Heart left ventricle (tissue), 16 donors: ENCODE measurements around the gene BGN. TPM values are rescaled to one million over a fixed set of nuclear protein-coding genes. Genes with fewer than 3 reads are reported as not detected.

Experiments
- ATAC-seq, 4 donors: fragments of 200-7000 bp; cut with Tn5 transposase; one replicate each; pipeline ENCODE4 v1.9.1; 2020 to 2022; ENCODE audit warnings: moderate library complexity in 4 of 4, mild to moderate bottlenecking in 3 of 4, moderate number of reproducible peaks in 1 of 4
- DNase-seq, 5 donors: peaks; one replicate each; pipeline ENCODE4 v3.0.0-alpha.2; 2020
- H3K27ac ChIP-seq, 12 donors: fragments of 200-600 bp; sonication (generic) in 4 of 12; one replicate each; pipeline versions ENCODE4 v1.5.0 to v1.8.0; 2016 to 2022; ENCODE audit warnings: mild to moderate bottlenecking in 2 of 12
- H3K27me3 ChIP-seq, 9 donors: fragments of 200-600 bp; sonication (generic) in 2 of 9; one replicate each; pipeline versions ENCODE4 v1.5.1 to v1.8.0; 2016 to 2022; ENCODE audit warnings: mild to moderate bottlenecking in 3 of 9
- H3K36me3 ChIP-seq, 9 donors: fragments of 200-600 bp; sonication (generic) in 2 of 9; one replicate each; pipeline versions ENCODE4 v1.5.0 to v1.8.0; 2018 to 2022; ENCODE audit warnings: mild to moderate bottlenecking in 2 of 9
- H3K4me1 ChIP-seq, 12 donors: fragments of 200-600 bp; sonication (generic) in 4 of 12; one replicate each; pipeline versions ENCODE4 v1.5.0 to v1.8.0; 2016 to 2022; ENCODE audit warnings: mild to moderate bottlenecking in 3 of 12
- H3K4me3 ChIP-seq, 12 donors: fragments of 200-600 bp; sonication (generic) in 4 of 12; one replicate each; pipeline versions ENCODE4 v1.5.0 to v1.8.0; 2017 to 2022; ENCODE audit warnings: mild to moderate bottlenecking in 9 of 12, moderate library complexity in 4 of 12
- H3K9me3 ChIP-seq, 12 donors: fragments of 200-600 bp; sonication (generic) in 4 of 12; one replicate each; pipeline versions ENCODE4 v1.5.0 to v1.8.0; 2016 to 2022; ENCODE audit warnings: mild to moderate bottlenecking in 1 of 12
- CTCF ChIP-seq, 12 donors: fragments of 200-600 bp; sonication (generic) in 4 of 12; IDR thresholded peaks; one replicate each; pipeline versions ENCODE4 v1.5.0 to v1.8.0; 2018 to 2022; ENCODE audit warnings: antibody characterized with exemption in 12 of 12, mild to moderate bottlenecking in 5 of 12
- POLR2A ChIP-seq, 2 donors: fragments of 450-650 bp; IDR thresholded peaks; one replicate each; pipeline ENCODE4 v1.6.1; 2017; ENCODE audit warnings: antibody characterized with exemption in 2 of 2, mild to moderate bottlenecking in 2 of 2, moderate library complexity in 2 of 2
- WGBS, 4 donors: extraction: QIAGEN DNeasy Blood & Tissue Kit in 2 of 4; methylation state at CpG; one replicate each; pipeline versions ENCODE4 v1.1.5 to v1.1.7; 2013 to 2018; 5-methylcytosine and 5-hydroxymethylcytosine counted together
- intact Hi-C, 10 donors: fragments of 100-400 bp; cut with DNase I; formaldehyde crosslinking; loops; one replicate each; pipeline versions ENCODE4 v1.11.1 to v1.14.2; 2022
- polyA plus RNA-seq, 2 donors: library from polyadenylated mRNA; stranded (reverse); fragments of 200-250 nt; gene quantifications; one replicate each; pipeline ENCODE4 v1.2.3, GENCODE V29; 2013
- total RNA-seq, 9 donors: library from RNA; depleted of rRNA in 2 of 9; stranded (reverse); fragments of >200 nt in 2 of 9; fragmentation: NEBNext Ultra II Directional in 3 of 9; extraction: Animal tissue kit (Norgen Biotek cat#: 25700) in 3 of 9; gene quantifications; one replicate each; pipeline versions ENCODE4 v1.1.0 to v1.2.4, GENCODE V29; 2016 to 2023
- donor health status: ischemic (EF 13 %, LVEDD 7.1; RV severe dilation, severe dysfunction).
- donor health status: healthy with polysubstance abuse.
- donor health status: DM: no; HTN: yes; CAD: no.
- donor health status: DM: no; HTN: no; CAD: no.
- donor health status: ischemic (EF 25% LVEDD 6.9; RV normal size, moderate dysfunction).
- donor health status: ischemic (EF 25% LVEDD 5.7; RV mildly dilated, moderate dysfunction).
- donor health status: healthy.
- donor health status: DM: yes; HTN: yes; CAD: no.
- donor health status: ischemic (EF 35%, LVEDD 5.7; RV mildly dilated, moderate dysfunction).
- donor health status: nonischemic (EF 11% LVEDD 7.7; RV severe dilation, severe dysfunction).
- donor health status: DM: yes; HTN: yes; CAD: no.
- donor health status: PGD.
- donor health status: ischemic (EF 29% LVEDD 5.4; RV normal size, mild dysfunction).
- donor health status: nonischemic (EF 23%, LVEDD 6.1; RV moderate dilation, normal function).

BGN gene
- total and polyA plus RNA-seq, 11 donors, result 55.7 to 264 (median 76.9) TPM

- intact Hi-C loops, result no loop called here
- Histone ChIP-seq H3K27me3 (peaks cover 0 to 2% (median 0%) of the 10 kb centered on the region in 9 donors), H3K36me3 (no peaks in the 10 kb centered on the region), H3K4me3 (no peak overlapping the region), H3K9me3 (no peaks in the 10 kb centered on the region), H3K27ac (peak overlapping the region in 1 of 12 donors; percentile 90), H3K4me1 (peaks cover 0 to 32% (median 5%) of the 10 kb centered on the region in 12 donors)
- no peak for DNase-seq
- TF ChIP-seq POLR2A (IDR thresholded peaks at IDR 0.05) (no peak), CTCF (IDR thresholded peaks at IDR 0.05) (no peak)
- 83 to 94% (median 92%) methylated on average over 6 to 16 of the region's 16 CpGs for WGBS, 4 donors
- no peak for ATAC-seq
These were observed 16.0 kb upstream of the BGN start for GRCh38 chrX:153478746-153479145.

GRCh38 chrX:153481043-153481442 lies 13.7 kb upstream of the BGN start:
- peaks cover 0 to 17% (median under 1%) of the 10 kb centered on the region in 12 donors for H3K4me1 ChIP-seq

GRCh38 chrX:153482376-153483015 lies 12.3 kb upstream of the BGN start:
- H3K27ac ChIP-seq, result no peak overlapping the region
- 74 to 85% (median 83%) methylated on average over 12 to 23 of the region's 23 CpGs for WGBS, 4 donors
- no peak for TF ChIP-seq CTCF (IDR thresholded peaks at IDR 0.05)
- no peak for TF ChIP-seq POLR2A (IDR thresholded peaks at IDR 0.05)
- ATAC-seq, result no peak
- H3K36me3 ChIP-seq, result no peaks in the 10 kb centered on the region
- H3K4me1 ChIP-seq, result peaks cover 0 to 5% (median 0%) of the 10 kb centered on the region in 12 donors
- no peak overlapping the region for H3K4me3 ChIP-seq
- DNase-seq, result no peak
- intact Hi-C loops, result no loop called here
- H3K9me3 ChIP-seq, result no peaks in the 10 kb centered on the region
- no peaks in the 10 kb centered on the region for H3K27me3 ChIP-seq

More at GRCh38 chrX:153481043-153481442, 13.7 kb upstream of the BGN start:
- Histone ChIP-seq H3K4me3 (no peak overlapping the region), H3K27ac (no peak overlapping the region), H3K36me3 (no peaks in the 10 kb centered on the region), H3K9me3 (no peaks in the 10 kb centered on the region), H3K27me3 (peaks cover 0 to 2% (median 0%) of the 10 kb centered on the region in 9 donors)
- intact Hi-C loops, result no loop called here
- no peak for ATAC-seq
- WGBS, 4 donors, result 93 to 100% (median 95%) methylated on average over 5 to 13 of the region's 13 CpGs
- DNase-seq, result no peak
- TF ChIP-seq POLR2A (IDR thresholded peaks at IDR 0.05), result no peak
- no peak for TF ChIP-seq CTCF (IDR thresholded peaks at IDR 0.05)

GRCh38 chrX:153485396-153486080 lies 9.2 kb upstream of the BGN start:
- Histone ChIP-seq H3K9me3 (no peaks in the 10 kb centered on the region), H3K4me1 (peaks cover 0 to 18% (median 11%) of the 10 kb centered on the region in 12 donors), H3K4me3 (no peak overlapping the region), H3K27ac (peak overlapping the region in 2 of 12 donors; percentile 19 to 43), H3K27me3 (no peaks in the 10 kb centered on the region), H3K36me3 (no peaks in the 10 kb centered on the region)
- intact Hi-C loops, result no loop called here
- TF ChIP-seq CTCF (IDR thresholded peaks at IDR 0.05) (no peak), POLR2A (IDR thresholded peaks at IDR 0.05) (no peak)
- no peak for ATAC-seq
- no peak for DNase-seq
- WGBS, 4 donors, result 68 to 92% (median 81%) methylated on average over 25 to 30 of the region's 30 CpGs
